Left cardiac atrium (tissue), 4 donors: Measurements from ENCODE around the gene LAMB4. TPM values are rescaled to one million over a fixed set of nuclear protein-coding genes. Genes with fewer than 3 reads are reported as not detected.
A peak's percentile ranks its signal among the peaks of the same experiment; 100 is the strongest.

Source experiments
- ATAC-seq, 2 donors: fragments of 200-7000 bp; cut with Tn5 transposase; one replicate each; pipeline ENCODE4 v1.9.1; 2020; ENCODE audit warnings: mild to moderate bottlenecking in 2 of 2, moderate library complexity in 2 of 2
- DNase-seq: peaks from one replicate; pipeline ENCODE4 v3.0.0-alpha.2; 2020
- intact Hi-C, 2 donors: fragments of 100-400 bp; cut with DNase I; formaldehyde crosslinking; loops; one replicate each; pipeline versions ENCODE4 v1.14.1 to v1.15.1; 2022 to 2023
- total RNA-seq, 2 donors: library from RNA; stranded (reverse); fragmentation: NEBNext Ultra II Directional; extraction: Animal tissue kit (Norgen Biotek cat#: 25700); gene quantifications; one replicate each; pipeline ENCODE4 v1.2.1, GENCODE V29; 2021
- donor health status: DM: no; HTN: yes; CAD: no.
- donor health status: DM: no; HTN: yes; CAD: no; lungs with severe emphysema.
- donor health status: DM: yes; HTN: yes; CAD: no.
- donor health status: Dilated cardiomyopathy.

Gene LAMB4
- total RNA-seq, 2 donors from 2014 or later, result 0.16 to 0.47 TPM

DNA sequence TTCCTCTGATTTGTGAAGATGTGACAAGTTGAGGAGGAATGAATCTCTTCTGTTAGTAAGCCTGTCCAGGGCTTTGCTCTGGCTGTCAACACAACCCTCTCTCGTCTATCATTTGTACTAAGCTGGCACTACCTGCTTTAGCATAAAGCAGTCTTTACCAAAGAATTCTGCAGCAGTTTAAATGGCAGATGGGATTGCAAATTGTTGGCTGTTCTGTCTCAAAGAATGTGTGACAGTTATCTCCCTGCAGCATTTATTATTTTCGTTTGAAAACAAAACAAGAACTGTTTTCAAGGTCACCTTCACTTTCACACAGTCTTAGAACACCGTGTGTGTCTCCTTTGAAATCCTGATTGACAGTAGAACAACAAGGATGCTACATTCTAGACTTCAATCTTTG, 122.4 kb downstream of the LAMB4 start:
- intact Hi-C loops, result no loop called here
- no peak for ATAC-seq

DNA sequence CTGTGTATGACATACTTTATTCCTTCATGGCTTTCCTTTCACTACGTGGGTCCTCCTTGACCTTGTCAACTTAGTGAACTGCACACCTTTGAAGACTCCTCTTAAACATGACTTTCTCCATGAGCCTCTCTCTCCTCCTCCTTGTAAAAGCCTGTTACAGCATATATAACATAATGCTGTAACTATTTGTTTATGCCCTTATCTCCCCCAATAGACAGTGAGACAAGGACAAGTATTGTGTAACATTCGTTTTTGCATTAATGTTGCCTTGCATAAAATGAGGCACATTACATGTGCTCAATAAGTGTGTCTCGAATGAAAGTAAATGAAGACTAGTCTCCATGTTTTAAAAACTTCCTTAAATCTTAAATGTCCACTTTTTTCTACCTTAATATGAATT, 122.9 kb downstream of the LAMB4 start:
- DNase-seq (no peak), ATAC-seq (no peak)
- intact Hi-C loops, result no loop called here

More for the DNA sequence above, 122.4 kb downstream of the LAMB4 start:
- no peak for DNase-seq

DNA sequence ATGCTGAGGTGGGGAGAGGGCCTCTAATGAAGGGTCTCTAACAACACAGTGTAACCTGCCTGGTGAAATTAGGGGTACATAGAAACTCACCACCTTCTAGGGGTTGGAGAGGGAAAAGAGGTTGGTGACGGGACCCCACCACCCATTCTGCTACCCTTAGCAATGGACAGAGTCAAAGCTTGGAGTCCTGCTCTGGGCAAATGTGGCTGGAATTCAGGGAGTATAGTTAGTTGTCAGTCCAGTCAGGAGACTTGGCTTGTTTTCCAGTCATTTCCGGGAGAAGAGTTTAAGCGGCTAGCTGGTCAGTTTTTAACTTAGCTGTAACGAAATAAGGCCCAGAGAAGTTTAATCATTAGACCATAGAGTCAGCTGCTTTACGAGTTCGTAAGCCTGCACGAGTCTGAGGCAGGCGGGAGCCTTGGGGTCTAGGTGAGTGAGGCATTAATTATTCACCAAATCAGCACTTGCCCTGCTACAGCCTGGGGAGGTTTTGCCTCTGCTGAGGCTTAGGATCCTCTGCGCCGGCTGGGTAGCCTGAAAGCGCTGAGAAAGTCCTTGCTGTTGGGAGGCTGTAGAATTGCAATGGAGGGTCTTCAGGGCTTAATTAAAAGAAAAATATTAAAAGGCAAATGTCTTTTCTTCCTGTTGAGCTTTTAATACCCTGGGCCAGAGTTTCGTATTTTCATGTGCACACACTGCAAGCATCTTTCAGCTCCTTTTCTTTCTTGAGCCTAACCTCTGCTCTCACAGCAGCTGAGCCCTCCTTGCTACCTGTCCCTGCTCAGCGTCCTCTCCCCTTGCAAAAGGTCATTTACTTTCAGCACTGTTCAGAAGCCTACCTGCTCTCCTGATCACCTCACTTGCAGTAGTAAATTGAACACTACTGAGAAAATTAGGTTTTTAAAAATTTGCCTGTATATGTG, 125.7 kb downstream of the LAMB4 start:
- intact Hi-C loops, result no loop called here
- ATAC-seq (peak in 1 of 2 donors; percentile 17), DNase-seq (no peak)

DNA sequence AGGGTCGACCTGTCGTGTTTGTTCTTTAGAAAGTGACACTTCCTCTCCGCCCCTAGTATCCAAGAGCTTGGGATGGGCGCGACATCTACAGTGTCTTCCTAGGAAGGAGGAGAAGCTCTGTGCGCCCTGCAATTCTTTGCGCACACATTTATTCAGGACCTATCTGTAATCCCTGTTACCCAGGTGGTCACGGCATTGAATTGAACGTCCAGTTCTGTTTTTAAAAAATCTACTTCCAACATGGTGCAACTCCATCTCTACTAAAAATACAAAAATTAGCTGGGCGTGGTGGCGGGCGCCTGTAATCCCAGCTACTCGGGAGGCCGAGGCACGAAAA, 126.6 kb downstream of the LAMB4 start:
- intact Hi-C loops, result no loop called here
- no peak for ATAC-seq
- no peak for DNase-seq

DNA sequence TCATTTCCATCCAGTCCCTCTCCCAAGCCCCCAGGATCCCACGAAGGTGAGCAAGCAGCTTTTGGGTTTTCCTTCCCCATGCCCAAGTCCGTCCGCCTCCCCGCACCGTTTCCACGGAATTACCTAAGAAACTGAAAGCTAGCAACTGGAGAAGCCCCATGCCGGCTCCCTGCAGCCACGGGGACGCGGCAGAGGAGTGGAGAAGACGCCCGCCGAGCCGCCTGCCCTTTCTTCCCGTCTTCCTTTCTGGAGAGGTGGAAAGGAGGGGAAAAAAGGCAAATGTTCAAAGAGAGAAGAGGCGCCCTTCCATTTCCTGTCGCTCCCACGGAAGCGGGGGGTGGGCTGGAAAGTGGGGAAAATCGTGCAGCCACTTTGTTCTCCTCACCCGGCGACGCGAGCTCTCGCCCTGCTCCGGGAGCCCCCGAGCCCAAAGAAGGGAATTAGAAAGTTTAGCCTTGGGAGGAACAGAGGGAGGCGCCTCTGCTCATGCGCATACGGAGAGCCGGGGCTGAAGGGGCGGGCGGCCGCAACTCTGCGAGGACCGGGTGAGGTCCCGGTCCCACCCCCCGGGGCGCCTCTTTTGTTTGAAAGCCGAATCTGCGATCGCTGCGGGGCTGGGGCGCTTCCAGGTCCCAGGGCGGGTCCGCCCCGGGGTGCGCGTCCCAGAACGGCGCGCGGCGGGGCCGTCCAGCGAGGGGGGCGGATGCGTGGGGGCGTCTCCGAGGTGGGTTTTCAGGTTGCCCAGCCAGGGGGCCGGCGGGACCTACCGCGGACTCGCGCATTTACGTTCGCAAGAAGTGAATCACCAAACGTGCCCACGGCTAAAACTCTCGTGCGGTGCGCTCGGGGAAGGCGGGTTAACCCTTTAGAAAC, 127.2 kb downstream of the LAMB4 start, which contains the start of gene LAMB1:
TSS of gene LAMB1 (minus strand) at position 436 of the 873 bp plus-strand sequence. CDS start at position 160, 276 bp downstream.
- peak; percentile 84 for DNase-seq
- intact Hi-C loops, result no loop called here
- ATAC-seq, result peak; percentile 74 to 84

DNA sequence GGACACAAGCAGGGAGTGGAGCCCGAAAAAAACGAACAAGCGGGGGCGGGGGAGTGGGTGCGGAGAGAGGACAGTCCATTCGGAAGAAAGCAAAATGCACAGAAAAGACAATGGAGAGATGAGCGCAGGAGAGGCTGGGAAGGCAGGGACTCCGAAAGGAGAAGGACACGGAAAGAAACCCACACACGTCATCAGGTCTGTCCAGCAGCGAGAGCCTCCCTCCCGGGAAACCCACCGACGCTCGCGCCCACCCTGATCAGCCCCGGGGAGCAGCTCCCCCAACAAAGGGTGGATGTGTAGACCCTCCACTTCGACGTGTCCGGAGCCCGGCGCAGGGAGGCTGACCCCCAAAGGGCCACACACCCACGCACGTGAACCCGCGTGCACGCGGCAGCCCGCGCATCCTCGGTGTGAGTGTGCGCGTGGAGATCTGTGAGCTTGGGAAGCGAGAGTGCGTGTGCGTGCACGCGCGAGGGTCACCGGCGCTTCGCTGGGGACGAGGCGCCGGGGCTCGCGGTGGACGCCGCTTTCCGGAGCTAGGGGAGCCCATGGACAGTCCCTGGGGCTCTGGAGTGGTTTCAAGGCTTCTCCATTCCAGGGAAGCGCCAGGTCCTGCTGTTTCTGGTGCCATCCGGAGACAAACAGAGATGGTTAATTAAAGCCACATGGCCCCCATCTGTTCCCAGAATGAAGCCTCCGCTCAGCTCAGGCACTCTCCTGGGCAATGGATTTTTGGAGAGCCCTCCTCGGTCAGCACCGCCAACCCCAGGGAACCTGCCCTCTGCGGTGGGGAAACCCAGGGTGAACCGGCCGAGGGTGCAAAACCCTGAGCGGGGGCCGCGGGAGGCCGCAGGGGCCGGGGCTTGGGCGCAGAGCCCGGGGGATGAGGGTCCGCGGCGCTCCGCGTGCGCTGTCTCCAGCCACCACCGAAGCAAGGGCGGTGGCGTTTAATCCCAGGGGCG, 128.1 kb downstream of the LAMB4 start:
- peak; percentile 50 for DNase-seq
- peak; percentile 33 to 36 for ATAC-seq
- intact Hi-C loops, result no loop called here

DNA sequence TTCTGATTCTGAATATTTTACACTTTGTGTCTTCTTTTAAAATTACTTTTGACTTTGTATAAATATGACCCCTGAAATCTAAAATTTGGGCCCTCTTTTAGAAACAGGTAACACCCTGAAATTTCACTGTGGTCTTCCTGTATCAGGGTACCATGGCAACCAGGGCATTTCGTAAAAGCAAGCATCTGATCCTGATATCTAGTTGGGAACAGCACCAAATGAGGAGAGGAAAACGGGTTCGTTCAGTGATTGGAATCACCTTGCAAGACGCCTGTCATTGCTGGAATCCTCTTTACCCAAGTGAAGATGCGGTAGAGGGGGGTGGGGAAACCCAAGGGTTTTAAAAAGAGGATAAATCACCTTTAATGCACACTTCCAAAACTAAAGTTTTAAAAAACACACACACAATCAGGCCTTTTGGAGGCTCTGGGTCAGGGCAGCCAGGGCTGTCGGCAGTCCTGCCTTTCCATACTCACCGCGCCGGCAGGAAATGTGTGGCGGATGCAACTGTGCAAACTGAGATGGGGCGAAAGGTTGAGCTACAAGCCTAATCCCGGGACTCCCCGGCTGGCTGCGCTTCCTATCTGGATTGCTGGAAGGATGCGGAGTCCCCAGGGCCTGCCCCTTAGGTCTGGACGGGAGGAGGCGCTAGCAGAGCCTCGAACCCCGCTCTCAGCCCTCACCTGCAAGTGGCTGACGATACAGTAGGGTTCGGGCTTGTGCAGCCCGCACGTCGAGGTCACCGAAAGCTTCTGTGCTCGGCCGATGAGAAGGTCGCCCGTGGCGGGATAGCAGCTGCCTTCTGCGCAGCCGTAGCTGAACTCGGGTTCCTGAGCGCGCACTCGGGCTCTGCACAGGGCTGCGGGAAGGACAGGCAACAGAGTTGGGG, 129.0 kb downstream of the LAMB4 start:
- DNase-seq (peak; percentile 79), ATAC-seq (peak; percentile 39 to 49)
- intact Hi-C loops, result no loop called here

DNA sequence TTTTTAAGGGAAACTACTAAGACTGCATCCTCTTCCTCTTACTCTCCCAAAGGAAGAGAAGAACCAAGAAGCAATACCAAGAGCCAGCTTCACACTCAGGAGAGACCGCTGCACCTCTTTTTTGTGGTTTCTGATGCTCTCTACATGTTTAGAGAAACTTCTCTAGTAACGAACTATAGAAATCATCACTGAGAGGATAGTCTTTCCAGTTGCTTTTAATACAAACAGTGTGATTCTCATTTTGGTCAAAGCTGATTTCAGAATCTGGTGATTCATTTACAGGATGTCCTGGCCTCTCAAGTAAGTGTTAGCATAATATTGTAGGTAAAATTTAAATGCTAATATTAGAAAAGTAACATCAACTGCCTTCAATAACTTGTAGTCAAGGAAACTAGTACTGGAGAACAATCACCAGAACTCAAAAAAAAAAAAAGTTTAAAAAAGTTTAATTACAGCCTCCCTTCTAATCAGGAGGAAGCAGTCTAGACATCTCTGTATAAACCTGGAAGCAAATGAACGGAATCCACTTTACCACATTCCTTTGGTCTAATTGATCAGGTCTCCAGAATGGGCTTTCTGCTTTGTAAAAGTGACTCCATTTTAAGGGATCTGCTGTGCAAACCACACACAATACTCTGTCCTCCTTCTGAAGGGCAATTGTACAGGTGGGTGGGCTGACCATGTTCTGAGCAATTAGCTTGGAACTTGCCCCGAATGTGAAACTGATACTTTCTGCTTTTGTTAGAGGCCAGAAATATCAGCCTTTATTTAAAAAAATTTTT, 130.2 kb downstream of the LAMB4 start:
- intact Hi-C loops, result no loop called here
- ATAC-seq, result no peak
- no peak for DNase-seq

DNA sequence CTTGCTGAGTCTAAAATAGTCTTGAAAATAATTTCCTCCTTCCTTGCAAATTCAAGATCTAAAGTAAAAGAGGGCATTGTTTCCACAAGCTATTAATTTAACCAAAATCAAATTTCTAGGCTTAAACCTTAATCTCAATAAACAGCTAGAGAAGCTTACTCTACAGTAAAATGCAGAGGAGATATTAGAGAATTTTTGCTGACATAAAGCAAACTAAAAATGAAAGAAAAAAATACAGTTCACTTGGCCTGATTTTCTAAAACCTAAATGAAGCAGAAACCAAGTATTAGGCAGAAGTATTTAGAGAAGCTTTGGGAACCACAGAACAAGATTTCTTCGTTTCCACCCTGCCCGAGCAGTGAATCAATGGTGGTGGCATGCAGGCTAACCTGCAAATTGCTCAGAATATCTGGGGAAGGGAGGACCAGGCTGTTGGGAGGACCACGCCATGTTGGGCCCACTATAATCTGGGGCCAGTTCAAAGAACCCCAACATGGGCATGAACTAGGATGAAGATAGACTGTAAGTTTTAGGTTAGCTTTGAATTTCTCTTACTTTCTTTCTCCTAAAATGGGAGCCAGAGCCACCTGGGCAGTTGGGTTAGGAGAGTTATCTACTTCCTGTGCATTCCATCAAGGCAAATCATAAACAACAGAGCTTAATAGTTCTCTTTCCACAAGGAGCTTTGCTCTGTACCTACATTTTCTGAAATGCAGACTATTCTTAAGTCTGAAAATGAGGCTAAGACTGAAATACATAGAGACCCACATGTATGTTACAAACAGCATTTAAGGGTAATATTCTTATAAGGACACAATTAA, 131.3 kb downstream of the LAMB4 start:
- intact Hi-C loops, result no loop called here
- ATAC-seq (no peak), DNase-seq (no peak)

DNA sequence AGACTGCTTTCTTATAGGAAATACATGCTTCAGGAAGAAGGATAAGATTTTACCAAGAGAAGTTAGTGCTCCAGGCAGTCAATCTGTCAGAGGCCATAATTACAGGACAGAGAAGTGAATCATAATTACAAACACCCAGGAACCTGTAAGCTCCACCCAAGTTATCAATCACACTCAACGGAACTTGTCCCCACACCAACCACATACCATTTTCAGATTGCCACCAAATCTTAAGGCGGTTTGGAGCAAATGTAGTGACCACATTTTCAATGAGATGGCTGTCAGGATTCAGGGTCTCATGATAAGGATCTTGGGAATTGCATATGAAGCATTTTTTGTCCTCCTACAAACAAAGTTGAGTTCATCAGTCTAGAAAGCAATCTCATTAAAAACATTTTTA, 132.0 kb downstream of the LAMB4 start:
- ATAC-seq (no peak), DNase-seq (no peak)
- intact Hi-C loops, result no loop called here

DNA sequence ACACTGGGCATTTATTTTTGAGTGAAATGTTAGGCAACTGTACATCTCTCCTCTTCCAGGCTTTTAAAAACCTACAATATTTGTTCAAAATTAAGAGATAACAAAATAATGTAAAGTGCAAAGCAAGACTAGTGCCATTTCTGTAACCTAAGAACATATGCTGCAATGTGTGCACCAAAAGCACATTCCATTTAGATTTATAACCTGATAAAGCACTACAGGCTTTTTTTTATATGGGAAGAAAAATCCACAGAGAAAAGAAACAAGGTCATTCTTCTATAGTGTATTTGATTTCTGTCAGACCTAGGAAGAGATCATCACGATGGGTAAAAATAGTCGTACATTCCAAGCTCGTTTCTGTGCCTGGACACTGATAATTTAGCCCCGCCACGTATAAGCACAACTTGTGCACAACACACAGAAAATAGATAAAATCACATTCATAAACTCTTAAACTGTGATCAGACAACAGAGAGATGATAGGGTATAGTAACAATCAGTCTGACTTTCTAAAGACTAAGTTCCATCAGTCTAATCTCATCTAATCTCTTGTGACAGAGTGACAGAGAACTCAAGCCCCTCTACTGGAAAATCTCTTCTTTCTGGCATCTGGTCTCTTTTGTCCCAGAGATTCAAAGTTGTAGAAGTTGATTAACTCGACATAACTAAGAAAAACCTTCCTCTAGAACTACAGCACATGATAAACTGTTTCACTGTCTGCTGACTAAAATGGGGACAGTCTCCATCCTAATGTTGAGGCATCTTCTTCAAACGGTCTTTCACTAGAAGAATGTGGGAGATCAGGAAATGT, 133.9 kb downstream of the LAMB4 start:
- ATAC-seq, result no peak
- intact Hi-C loops, result no loop called here

DNA sequence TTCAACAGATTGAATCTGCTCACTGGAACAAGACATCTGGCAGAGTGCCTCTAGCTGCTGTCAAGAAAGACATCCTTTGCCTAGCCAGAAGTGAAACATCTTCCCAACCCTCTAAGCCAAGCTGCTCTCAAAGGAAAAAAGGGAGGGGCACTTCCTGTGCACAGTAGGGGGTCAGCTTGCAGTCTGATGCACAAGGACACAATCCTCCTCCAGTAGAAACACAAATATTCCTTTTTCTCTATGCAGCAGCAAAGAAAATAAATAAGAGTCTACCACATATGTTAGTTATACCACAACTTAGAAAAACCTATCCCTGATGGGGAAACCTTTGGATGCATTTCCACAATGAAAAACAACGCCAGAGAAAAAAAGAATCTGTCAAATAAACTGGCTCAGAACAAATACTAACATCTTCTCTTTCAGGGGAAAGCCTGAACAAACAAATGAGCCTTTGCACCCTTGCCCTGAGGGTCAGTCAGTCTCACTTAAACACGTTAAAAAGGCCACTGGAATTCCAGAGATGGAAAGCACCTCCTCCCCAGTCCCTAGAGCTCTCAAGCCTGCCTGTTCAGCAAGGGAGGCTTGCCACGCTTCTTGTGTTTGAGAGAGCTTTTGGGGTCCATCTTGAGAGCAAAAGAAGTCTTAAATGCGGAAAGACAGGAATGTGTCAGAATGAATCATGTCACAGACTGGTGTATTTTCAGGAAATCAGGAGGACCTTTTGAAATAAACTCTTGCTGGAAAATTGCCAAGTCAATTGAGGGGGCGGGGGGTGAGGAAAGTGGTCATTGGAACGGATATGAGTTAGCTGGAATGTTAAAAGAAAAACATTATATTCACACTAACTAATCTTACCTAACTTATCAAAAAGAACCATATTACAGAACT, 134.7 kb downstream of the LAMB4 start:
- intact Hi-C loops, result no loop called here
- peak; percentile 27 to 68 for ATAC-seq
- no peak for DNase-seq

More for the DNA sequence above, 133.9 kb downstream of the LAMB4 start:
- DNase-seq, result no peak

DNA sequence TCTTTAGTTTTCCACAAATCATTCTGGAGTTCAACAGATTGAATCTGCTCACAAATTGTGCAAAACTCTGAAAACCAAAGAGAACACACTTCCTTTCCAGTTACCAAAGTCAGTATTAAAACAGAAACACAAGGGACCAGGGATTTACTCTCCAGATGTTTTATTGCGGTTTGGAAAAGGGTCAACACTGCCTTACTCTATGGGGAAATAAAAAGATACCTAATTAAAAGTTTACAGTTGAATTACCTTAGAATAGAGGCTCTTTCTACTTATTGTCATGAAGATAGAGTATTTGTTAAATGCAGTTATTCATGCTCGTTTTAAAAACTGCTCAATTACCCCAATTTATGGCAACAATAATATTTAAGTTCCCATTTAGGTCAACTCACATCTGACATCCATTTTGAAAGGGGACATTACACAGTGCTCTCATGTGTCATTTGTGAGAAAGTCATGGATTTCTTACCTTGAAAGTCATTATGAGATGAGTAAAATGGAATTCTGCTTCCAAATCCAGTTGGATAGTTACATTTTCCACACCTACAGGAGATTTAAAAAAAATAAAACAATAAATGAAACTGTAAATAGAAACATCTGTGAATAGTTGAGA, 135.6 kb downstream of the LAMB4 start:
- ATAC-seq (peak in 1 of 2 donors; percentile 27), DNase-seq (no peak)
- intact Hi-C loops, result no loop called here

DNA sequence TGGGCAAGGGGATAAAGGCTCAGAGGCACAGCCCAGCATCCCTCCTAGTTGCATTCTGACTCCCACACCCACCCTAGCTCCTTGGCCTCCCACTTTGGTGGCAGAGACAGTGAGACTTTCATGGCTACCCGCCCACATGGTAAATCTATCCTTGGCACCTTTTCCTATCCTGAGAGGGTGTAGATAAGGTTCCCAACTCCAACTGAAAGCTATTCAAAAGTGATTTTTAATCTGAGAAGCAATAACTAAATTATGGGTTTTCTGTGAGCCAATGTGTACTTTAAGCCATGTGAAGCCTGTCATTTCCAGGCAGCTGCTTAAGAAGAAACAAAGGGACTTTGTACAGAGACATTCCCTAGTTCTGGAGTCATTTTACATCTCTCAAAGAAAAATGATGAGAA, 136.3 kb downstream of the LAMB4 start:
- DNase-seq (no peak), ATAC-seq (peak; percentile 17 to 48)
- intact Hi-C loops, result no loop called here
